ELR (cell line): Measurements from ENCODE around the gene SH2D7.

ENCODE experiments used
- DNase-seq: peaks from one replicate; pipeline ENCODE4 v3.0.0-alpha.2; 2015; ENCODE audit warnings: low read depth

The SH2D7 gene

DNA sequence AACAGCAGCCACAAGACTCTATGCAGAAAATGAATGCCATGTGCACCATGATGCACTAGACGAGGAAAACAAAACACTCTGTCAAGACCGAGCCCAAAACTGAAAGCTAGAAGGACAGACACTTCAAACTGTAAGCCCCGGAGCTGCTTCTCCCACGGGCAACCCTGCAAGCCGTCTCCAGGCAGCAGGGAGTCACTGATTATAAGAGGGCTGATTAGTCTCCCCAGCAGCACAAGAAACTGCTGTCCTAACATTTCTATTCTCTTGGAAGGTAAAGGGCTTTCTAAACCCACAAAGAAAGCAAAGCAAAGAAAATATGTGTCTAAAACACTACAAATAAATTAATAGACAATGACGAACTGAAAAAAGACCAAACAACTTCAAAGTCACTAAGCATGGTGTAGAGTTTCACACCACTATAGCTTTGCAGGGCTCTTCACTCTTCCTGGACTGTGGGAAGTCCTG is 30.4 kb upstream of the SH2D7 start:
- peak; percentile 56 for DNase-seq

- DNase-seq = no peak
Observed at GRCh38 chr15:78063217-78063616, 29.1 kb upstream of the SH2D7 start.

DNA sequence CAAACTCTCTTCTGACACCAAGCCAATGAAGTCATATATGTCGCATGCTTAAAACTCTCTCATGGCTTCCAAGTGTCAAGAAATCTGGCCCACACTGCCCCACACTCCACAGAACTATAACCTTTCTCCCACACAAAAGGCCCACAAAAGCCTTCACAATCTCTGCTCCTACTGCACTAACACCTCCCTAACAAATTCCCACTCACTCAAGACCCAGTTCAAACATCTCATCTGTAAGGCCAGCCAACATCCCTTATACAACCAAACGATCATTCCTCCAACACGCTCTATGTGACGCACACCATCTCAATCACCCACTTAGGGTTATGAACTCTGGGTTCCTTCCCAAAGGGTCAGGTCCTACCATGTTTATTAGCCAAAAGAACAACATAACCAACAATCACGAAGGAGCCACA is 28.4 kb upstream of the SH2D7 start:
- DNase-seq = no peak

GRCh38 chr15:78064544-78064943 is 27.8 kb upstream of the SH2D7 start:
- DNase-seq = no peak

DNA sequence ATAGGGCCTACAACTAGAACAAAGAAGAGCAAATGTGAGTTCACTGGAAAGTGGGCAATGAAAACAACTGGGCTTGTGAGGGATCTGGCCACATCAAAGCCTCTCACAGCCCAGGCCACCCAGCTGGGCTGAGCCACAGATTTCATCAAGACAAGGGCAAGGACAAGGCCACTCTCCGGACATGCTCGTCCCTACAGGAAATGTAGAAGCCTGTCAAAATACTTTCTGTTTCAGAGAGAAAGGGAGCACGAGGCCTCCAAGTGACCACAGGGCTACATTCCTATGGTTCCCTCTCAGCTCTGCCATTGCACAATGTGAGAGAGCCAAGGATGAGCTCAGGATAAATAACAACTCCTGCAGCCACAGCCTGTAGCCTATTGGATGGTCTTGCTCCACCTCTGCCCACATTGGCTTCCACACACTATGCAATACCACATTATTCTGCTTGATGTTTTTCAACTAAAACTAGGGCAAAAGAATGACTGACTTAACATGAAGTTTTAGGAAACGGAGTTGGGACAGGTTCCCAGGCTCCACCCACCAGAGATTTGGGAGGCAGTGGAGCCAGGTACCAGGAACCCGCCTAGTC is 27.0 kb upstream of the SH2D7 start:
- DNase-seq = peak; percentile 98

GRCh38 chr15:78065973-78066946 is 26.1 kb upstream of the SH2D7 start:
- no peak for DNase-seq

- DNase-seq = no peak
Observed at GRCh38 chr15:78067328-78068228, 24.8 kb upstream of the SH2D7 start.

- DNase-seq = no peak
Observed at GRCh38 chr15:78069052-78069414, 23.3 kb upstream of the SH2D7 start.

GRCh38 chr15:78069462-78070029 is 22.8 kb upstream of the SH2D7 start:
- DNase-seq = no peak

- peak; percentile 36 for DNase-seq
Observed at GRCh38 chr15:78070049-78070700, 22.2 kb upstream of the SH2D7 start.

DNA sequence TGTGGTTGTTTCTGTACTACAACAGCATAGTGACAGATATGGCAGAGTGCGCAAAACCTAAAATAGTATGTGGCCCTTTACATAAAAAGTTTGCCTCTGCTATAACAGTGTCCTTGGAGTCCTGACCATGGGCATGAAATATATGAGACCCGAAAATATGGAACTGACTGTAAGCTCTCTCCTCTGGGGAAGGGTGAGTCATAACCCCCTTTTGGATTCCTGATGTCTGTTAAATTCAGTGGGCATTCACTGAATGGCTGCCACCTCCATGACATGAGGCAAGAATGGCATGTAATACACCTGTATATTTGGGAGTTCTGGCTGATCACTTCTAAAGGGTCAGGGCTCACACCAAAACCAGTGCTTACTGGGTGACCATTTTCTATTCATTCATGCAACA is 21.0 kb upstream of the SH2D7 start:
- no peak for DNase-seq

- DNase-seq = peak; percentile 72
Observed at GRCh38 chr15:78072080-78072892, 20.1 kb upstream of the SH2D7 start.

DNA sequence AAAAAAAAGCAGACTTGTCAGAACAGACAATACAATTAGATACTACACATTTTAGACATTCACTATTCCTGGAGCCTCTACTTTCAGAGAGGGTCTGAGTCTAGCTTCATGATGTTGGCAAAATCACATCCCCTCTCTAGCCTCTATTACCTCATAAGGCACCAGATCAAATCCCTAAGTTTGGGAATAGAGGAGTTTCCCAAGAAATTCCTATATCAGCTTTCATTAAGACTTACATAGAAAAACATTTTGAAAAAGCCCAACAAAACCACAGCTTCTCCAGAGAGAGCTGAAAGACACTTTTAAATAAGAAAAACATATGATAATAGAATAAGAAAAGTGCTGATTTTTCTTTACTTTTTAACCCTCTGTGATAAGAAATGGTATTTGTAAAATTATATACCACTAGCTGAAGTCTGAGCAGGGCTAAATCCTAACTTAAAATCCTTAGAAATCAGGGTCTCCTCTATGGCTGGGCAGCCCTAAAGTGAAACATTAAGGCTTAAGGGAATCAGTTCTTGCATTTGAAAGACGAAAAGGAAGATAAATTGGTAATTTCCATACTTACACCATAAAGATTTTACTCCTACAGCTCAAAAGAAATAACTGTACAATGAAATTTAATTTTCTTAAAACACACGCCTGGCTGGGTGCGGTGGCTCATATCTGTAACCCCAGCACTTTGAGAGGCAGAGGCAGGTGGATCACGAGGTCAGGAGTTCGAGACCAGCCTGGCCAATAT is 19.1 kb upstream of the SH2D7 start:
- DNase-seq = no peak

DNA sequence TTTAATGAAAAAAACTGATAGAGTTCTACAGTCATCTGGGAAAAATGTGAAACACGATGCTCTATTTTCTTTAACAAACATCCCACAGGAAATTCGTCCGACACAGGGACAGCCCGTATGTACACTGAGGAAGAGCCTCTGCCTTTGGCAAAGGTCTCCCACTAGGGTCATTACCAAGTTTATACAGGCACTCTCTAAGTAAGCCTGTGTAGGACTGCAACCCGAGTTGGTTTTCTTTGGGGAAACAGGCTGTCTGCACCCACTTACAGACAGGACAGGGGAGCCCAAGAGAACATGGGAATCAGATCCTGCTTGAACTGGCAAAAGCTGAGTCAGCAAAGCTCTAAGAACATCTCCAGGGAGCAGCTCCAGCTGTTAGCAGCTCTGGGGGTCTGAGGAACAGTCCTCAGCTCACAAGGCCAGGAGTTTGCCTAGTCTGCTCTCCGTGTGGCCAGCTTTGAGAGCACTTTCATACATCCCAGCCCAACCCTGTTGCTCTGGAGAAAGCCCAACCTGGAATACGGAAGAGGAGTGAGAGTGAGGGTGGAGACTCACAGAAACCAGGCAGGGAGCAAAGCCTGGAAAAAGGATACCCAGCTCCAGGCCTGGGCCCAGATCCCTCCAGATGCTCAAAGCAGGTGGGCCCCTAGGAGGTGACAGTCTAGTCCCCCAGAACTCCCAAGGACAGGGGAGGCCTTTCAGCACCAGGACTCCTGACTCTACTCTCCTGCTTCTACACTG is 16.7 kb upstream of the SH2D7 start:
- DNase-seq = peak; percentile 91

DNA sequence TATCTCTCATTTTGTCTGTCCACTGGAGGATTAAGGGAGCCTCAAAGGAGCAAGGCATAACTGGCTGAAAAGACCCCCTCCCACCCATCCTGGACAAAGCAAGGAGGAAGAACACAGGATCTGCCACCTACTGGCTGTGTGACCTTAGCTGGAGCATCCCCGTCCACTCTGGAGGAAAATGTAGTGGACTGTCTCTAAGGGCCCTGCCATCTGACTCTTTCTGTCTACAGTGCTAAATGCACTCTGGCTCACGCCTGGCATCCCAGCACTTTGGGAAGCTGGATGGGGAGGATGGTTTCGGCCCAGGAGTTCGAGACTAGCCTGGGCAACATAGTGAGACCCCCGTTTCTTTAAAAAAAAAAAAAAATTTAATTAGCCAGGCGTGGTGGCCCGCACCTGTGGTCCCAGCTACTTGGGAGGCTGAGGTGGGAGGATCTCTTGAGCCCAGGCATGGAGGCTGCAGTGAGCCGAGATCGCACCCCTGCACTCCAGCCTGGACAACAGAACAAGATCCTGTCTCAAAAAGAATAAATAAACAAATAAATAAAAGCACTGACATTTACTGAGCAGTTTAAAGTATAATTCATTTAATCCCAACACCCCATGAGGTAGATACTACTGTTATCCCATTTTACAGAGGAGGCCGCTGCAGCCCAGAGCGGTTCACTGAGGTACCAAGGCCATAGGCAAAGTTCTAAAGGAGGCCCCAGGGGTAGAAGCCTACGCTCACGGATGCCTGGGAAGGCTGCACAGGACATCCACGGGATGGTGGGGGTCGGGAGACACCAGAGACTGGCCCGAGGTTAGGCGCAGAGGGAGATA is 15.9 kb upstream of the SH2D7 start:
- DNase-seq = peak; percentile 36

- peak; percentile 63 for DNase-seq
Observed at GRCh38 chr15:78077053-78077870, 15.1 kb upstream of the SH2D7 start, which contains the start of gene TBC1D2B. TBC1D2B (minus strand) TSS chr15:78077711; CDS start chr15:78077652, 59 bp downstream.

DNA sequence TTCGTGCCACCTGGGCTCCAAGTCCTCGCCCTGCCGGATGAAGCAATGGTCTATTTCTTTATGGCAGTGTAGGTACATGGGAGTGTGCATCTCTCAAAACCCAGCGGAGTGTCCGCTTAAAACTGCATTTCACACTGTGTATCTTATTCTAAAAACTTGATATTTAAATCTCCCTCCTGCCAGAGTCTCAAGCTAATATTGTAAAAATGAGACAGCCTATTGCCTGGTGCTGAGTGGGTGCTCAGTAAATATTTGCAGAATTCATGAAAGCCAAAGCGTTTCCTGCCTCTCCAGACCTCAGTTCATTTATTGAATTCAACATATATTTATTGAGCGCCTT is 14.5 kb upstream of the SH2D7 start:
- no peak for DNase-seq
